Activated T-cell treated with anti-CD3 and anti-CD28 coated beads for 24 hours (primary cell): Measurements from ENCODE around the gene PRKAG2.

Source experiments
- DNase-seq: peaks from one replicate; pipeline ENCODE4 v3.0.0-alpha.2; 2020; ENCODE audit warnings: low read depth

The PRKAG2 gene

DNA sequence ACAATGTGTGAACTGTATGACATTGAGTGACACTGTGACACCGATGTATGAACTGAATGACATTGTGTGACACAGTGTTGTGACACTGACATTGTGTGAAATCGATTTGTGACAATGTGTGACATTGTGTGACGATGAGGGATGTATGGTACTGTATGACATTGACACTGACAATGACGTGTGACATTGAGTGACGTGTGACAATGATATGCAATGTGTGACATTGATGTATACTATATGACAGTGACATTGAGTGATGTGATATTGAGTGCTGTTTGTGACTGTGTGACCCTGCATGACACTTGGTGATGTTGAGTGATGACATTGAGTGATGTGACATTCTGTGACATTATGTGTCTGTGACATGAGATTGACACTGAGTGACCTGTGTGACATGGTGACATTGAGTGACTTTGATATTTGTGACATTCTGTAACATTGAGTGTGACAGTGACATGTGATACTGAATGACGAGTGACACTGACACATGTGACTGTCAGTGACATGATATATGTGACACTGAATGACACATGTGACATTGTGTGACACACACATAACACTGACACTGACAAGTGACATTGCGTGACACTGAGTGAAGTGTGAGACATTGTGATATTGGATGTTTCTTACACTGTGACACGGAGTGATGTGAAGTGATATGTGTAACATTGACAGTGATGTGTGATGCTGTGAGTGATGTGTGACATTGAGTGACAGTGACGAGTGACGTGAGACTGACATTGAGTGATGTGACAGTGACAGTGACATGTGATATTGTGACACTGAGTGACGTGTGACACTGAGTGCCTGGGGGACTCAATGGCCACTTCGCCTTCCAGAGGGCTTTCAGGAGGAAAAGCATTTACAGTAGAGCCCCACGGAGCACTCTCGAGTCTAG, 167.5 kb downstream of the PRKAG2 start:
- no peak for DNase-seq

DNA sequence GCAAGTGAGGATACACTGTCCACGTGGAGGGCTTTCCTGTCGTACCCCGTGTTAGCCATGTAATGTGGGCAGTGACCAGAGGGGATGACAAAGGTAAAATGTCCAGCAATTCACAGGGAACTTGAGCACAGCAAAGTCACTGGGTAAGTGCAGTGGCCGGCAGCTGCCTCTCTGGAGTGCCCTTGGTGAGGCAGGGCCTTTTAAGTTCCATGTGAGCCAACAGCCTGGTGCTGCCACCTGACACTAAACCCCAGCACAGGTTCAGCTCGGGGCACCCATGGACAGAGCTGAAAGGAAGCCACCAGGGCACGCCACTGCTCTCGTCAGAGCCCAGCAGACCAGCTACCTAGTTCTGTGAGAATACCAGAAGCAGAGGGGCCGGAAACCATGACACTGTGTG, 168.3 kb downstream of the PRKAG2 start:
- DNase-seq, result no peak

DNA sequence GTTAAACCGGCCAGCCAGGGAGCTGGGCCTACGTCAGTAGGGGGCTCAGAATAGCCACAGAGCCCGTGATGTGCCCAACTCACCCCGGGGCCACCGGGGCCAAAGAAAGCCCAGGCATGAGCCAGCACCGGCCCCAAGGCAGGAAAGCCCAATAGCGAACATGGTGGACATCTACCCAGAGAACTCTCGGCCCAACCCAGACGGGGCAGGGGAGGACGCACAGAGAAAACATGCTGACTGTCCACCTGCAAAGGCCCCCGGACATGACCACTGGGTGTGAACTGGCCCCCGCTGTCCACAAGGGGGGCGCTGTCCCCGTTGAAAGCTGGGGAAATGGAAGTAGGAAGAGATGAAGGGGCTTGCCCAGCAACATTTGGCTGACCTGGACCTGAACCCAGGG, 169.2 kb downstream of the PRKAG2 start:
- no peak for DNase-seq

DNA sequence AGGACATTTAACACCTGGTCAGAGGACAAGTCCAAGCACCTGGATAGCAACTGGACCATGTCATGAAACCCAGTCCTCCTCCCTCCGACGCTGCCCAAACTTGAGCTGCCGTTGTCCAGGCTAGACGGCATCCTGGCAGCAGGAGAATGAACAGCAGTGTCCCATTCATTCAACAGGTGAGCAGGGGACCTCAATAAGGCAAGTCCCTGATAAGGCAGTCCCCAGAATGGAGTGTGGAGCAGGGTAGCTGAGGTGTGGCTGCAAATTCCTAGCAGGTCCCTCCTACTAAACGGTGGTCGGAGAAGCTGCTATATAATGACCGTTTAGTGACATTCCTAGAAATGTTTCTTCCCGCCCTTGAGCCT, 169.8 kb downstream of the PRKAG2 start:
- DNase-seq, result no peak

DNA sequence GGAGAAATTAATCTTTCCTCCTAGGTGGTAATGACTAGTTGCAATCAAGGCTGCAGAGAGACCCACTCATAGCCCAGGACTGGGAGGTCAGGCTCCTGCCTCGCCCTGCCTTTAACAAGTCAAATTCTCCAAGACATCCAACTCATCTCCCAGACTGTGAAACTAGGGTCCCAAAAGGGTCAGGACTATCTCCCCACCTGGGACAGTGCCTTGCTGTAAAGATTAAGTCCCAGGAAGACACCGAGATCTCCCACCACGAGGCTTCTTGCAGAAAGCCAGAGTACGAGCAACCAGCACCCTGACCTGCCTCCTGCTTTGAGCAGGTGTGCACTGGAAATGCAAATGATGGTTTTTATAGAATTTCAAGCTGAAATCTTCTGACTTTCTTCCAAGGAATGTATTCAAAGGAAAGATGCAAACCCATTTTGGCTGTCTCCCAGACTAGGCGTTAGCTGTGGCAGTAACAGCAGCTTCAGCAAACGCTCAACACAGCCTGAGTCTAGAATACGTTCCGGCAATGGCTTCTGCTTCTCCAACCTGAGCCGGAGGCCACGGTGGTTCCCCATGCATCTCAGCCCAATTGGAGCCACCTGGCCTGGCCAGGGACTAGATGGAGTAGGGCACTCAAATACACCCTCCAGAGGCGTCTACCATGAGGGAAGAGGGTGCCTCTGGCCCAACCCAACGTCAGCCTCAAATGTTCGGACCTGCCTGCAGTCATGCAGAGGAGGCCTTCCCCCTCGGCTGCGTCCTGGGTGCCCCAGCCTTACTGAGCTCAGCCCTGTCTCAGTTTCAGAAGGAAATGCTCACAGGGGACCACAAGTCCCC, 170.4 kb downstream of the PRKAG2 start:
- DNase-seq, result no peak

DNA sequence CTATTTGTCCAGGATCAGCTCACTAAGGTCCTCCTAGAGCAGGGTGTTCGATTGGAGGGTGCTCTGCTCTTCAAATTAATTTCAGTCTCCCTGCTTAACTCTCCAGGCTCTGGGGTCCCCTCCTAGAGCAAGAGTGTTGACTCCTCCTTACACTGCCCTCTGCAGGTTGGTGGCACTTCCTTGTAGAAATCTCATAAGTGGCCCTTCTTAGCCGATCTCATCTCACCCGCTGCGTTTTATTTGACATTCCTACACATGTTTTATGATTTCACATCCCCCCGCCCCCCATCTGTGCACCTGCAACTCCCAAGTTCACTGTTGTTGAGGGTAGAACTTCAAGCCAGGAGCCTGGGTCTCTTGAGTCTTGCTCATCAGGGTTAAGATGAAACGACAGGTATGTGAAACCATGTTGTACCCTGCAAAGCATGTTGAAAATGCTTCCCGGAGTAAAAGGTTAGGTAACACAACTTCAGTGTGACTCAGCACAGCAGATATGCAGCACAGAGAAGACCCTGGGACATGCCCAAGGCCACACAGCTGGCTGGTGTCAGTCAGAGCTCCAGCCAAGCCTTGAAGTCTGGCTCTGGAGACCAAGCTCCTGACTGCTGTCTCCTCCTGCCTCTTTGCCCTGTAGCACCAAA, 171.2 kb downstream of the PRKAG2 start:
- DNase-seq, result no peak

DNA sequence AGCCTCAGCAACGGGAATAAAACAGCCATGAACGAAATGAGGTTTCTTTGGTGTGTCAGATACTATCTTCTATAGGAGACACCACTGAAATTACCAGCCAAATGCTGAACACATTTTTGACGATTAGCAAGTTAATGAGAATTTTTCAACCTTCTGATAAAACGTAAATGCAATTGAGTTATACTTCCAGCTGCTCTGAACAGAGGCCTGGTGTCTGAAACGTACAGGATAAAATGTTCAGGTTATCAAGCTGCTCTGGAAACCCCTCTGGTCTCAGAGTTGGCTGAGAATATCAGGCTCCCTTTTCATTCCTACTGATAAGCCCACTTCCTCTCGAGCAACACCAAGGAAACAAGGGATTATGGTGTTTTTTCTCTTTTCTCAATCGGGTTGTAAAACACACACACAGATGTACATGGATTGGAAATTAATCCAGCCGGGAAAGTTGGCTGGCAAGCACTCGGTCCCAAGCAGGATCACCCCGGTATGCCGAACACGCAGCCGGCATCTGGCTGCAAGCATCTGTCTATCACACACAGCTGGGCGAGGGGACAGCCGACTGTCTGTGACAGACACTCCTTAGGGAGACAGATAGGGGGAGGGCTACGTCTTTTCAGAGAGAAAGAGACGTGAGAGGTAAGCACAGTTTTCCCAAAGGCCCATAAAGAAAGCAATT, 171.8 kb downstream of the PRKAG2 start:
- DNase-seq, result no peak

DNA sequence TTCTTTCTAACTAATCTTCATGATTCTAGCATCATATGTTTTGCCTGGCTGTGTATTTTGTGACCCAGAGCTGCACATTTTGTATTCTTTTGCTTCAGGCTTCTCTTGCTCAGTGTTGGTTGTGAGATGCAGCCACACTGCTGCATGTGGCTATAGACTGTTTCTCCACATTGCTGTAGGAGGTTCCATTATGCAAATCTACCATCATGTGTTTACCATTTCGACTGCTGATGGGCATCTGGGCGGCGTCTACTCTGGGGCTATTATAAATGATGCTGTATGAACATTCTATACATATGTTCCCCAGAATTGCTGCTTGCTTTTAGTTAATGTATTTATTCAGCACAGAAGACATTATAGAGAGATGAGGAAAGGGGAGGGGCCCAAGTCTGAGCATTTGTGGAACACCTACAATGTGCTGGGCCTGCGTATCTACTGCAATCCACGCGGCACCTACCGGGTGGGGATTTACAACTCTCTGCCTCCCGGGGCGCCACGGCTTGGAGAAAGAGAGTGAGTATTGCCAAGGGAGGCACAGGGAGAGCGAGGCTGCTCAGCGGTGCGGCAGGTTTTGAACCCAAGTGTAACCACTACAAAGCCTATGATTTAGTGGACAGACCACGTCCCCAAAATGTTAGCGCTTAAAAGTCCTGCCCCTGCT, 172.5 kb downstream of the PRKAG2 start:
- no peak for DNase-seq

DNA sequence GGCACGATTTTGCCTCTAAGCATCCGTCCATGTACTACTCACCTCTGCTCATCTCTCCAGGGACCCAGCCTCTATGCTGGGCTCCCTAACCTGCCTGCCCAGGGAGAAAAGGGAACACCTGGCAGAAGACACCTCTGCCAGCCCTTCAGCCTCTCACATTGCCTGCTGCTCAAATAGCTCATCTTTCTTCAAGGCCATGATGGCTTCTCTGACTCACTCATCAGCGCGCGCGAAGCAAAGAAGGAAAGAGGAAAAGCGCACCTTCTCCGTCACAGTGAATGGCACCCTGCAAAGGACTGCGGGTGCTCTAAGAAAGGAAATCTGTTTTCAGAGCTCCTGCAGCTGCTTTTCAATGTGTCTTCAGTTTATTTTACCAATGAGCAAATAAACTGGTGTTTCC, 174.0 kb downstream of the PRKAG2 start:
- DNase-seq, result no peak

DNA sequence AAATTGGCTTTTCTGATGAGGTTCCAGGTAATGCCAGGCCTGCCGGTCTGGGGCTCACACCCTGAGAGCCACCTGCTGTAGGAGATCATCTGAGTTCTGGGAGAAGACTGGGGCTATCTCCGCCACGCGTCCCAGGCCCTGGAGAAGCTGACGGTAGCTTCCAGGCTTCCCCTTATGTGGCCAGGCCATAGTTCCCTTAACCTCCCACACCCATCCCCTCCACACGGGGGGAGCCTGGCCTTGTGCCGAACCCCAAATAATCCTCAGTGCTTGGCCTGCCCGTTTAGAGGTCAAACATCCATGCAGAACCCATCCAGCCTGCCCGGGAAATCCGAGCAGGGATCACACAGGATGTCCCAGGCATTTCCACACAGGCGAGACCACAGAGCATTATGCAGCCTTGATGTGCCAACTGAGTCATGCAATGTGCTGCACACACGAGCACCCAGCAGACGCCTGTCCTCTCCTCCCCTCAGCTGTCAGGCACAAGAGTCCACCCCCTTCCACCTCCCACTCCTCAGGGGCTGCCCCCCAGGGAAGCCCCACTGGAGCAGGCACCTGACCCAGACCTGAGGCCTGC, 176.2 kb downstream of the PRKAG2 start:
- DNase-seq, result no peak

DNA sequence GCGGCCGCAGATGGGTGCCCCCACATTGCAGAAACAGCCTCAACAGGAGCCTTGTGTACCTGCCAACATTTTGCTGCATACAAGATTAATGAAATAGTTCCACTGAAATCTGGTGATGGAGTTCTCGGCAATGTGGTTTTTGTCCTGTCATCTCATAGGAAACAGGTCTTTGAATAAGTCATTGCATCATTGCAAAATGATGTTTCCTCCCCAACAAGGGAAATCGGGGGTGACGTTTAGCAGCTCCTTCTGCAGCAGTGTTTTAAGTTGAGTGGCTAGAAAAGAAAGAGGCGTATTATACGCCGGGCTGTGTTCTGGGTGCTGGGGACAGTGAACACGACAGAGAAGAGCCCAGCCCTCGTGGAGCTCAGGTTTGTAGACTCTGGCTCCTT, 177.0 kb downstream of the PRKAG2 start:
- no peak for DNase-seq

DNA sequence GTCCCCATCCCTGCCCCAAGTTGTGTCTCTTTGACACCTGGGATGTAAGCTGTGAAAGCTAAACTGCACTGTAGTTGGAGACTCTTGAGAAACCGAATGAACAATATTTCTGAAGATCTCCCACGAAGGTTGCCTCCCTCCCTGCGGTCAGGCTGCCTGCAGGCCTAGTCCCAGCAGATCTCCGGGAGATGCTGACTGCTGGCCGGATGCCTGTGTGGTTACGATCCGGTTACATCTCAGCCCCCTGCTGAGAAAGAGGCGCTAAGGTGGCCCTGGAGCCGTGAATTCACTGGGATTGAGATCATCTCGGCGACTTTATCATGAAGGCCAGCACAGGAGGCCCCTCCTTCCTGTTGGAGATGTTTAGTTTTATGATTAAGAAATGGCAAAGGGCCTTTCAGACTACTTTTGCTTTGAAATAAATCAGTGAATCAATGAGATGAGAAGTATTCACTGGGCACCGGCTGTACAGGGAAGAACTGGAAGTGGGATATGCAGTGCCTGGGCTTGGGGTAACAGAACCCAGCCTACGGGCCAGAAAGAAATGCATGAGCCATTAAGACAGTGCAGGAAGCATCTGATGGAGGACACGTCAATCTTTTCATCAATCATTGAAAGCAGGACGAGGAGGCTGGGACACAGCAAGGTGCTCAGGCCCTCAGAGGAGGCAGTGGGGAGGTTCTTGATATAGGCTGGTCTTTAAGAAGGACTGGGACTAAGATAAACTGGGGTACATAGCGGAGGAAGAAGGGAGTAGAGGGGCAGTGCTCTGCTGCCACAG, 177.6 kb downstream of the PRKAG2 start:
- no peak for DNase-seq

DNA sequence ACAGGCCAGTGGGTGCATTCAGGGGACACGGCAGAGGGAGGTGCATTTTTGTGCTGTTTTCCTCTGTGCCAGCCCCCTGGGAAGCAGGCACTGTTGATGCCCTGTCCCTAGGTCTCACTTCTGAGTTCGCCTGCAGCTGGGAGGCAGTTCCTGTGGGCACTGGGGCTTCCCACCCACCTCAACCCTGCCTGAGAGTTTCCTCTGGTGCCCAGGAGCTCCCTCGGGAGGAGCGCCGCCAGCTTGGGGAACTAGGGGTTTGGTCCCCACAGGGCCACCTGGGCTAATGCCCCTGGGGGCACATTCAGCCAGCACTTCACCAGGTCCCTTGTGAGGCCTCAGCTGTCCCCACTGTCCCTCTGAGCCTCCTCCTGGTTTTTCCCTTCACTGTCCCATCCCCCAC, 179.0 kb downstream of the PRKAG2 start:
- DNase-seq, result no peak

DNA sequence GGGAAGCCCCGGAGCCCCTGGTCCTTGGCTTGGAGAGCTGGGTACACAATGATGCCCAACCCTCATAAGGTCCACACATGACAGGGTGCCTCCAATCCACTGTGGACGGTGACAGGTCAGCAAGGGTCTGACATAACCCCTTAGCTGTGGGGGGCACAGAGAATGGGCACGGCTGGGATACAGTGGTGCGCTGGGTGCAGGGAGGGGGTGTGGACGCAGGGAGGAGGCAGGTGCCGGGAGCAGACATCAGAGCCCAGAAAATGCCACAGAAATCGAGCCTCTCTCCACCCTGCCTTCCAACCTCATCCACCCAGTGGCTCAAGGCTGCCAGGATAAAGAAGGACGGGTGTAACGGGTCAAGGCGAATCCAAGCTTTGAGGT, 179.4 kb downstream of the PRKAG2 start:
- DNase-seq, result no peak

DNA sequence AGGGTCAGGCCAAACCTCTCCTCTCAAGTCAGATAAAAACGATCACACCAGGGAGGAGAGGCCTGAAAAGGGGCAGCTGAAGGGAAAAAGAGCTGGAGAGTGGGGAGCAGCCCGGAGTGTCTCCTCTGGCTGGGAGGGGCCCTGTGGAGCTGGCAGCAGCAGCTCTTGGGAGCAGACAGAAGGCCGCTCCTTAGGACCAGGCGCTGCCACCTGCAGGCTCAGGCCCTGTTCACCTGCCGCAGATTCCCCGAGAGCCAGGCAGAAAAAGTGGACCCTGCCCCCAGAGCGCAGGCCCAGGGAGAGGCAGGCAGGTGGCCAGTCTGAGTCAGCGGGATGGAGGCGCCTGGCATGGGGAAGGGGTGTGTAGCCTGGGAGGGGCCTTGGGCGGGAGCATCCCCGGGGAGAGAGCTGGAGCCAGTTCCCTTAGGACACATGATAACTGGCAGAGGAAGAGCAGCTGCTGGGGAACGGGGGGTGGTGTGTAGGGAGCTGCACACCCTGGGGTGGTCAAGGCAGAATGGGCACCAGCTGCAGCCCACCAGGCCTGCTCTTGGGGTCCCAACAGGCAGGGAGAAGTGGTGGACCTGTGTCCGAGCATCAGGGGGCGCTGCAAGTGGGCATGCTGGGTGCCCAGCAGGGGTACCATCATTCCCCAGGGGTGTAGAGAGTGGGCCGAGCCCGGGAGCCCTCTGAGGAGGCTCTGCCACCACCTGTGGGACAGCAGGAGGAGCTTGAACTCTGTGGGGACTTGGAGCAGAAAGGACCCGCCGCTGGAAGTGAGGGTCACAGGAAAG, 180.0 kb downstream of the PRKAG2 start:
- DNase-seq, result no peak

DNA sequence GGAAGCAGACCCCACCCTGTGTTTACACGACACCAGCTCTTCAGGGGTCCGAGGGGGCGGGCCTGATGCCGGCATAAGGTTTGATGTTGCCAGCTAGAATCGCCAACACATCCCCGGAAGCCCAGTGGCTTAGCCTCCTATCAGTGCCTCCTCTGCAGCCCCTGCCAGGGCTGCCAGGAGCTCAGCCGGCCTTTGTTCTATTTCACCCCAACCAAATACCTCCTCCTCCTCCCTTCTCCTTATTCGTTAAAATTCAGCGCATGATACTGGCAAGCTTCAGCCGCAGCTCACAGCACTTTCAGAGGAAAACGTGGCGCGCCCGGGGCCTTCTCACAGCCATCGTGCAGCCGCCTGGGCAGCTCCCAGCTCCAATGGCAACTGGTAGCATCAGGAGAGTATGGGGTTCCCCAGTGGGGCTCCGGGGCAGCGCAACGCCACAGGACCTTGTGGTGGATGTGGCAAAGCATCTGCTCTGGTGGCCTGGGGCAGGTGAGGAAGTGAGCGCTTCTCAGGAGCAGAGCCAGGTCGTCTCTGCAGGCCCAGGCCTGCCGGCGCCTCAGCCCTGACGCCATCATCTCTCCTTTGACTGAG, 180.9 kb downstream of the PRKAG2 start:
- no peak for DNase-seq

DNA sequence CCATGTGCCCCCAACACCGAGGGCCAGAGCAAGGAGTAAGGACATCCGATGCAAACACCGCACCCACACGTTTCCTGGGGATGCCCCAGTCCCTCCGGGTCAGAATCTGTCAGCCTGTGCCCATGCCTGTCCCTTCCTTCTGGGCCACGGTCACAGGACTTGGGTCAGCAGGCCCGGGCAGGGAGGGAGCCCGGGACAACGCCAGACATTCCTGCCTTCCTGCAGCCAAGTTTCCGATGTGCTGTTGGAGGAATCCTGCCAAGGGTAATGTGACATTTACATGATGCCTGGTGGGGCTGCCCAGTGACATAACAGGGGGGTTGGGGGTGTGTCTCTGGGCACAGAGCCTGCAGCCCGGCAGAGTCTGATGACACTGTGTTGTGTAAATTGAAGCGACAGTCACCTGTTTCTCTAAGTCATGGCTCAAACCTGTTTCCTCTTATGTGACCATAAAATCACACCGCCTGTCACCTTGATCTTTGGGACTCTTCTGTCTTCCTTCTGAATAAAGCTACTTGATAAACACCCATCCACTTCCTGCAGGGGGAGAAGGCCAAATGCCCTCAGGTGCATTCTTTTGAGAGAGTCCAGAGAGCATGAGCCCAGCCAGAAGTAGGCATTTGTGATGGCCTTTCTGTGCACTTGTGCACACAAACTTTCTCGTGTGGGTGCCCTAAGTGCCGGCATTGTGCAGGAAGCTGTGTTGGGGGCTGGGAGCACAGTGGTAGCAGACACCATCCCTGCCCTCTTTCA, 181.9 kb downstream of the PRKAG2 start:
- no peak for DNase-seq

DNA sequence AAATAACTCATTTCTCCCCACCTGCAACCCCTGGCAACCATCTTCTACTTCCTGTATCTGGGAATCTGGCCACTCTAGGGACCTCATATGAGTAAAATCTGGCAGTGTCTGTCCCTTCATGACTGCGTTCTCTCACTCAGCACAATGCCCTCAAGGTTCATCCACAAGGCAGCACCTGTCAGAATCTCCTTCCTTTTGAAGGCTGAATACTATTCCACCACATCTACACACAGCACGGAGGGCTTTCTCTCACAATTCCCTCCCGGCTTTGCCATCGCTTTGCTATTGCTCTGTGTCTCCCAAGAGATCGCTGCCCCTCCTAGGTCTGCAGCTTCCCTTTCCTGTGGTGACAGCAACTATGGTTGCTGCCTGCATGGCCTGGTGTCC, 182.5 kb downstream of the PRKAG2 start:
- DNase-seq, result no peak

DNA sequence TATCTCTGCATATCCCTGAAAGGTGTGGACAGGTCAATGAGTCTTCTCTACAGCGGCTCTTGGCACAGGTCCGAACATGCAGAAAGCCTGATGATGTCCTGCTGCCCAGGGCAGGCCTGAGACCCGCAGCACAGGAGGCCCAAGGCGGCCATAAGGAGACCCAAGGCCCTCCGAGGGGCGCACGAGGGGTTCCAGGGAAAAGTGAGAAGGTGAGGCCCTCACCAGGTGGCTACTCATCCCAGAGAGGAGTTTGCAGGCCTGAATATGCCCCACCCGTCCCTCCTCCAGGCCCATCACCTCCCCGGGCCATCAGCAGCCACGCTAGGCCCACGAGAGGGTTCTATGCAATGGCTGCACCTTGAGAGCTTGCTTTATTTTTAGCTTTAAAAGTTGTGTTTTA, 183.8 kb downstream of the PRKAG2 start:
- no peak for DNase-seq
